GOT3 (cell line): ENCODE data around the gene SHPK.
"Not testable (repeated sequence)": the region's sequence is repeated elsewhere in the genome, so short reads cannot be mapped to it uniquely, and the experiment has no call there.

Experiments used
- DNase-seq: peaks from one replicate; lab custom pipeline; 2025; ENCODE audit warnings: mixed read lengths; lab: John Stamatoyannopoulos, UW

SHPK gene

GRCh38 chr17:3589784-3590183 lies 46.3 kb downstream of the SHPK start:
- no peak for DNase-seq

DNA sequence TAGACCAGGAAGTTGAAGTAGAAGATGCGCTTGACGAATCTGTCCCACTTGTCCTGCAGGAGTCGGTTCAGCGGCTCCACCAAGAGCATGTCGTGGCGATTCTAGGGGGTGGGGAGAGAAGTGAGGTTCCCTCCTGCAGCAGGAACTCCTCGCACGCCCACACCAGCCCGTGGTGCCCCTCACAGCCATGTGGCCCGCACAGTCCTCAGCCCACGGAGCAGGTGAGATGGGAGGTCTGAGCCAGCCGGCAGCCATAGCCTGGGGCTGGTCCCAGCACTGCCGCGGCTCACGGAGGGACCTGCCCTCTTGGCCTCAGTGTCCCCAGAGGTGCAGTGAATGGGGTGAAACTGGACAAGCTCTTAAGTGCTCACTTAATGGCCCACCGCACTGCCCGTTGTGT lies 50.2 kb downstream of the SHPK start:
- no peak for DNase-seq

- DNase-seq = no peak
Observed at GRCh38 chr17:3583456-3583855, 52.6 kb downstream of the SHPK start.

GRCh38 chr17:3582915-3583314 lies 53.1 kb downstream of the SHPK start:
- no peak for DNase-seq

GRCh38 chr17:3578667-3579066 lies 57.4 kb downstream of the SHPK start:
- not testable (repeated sequence) for DNase-seq

DNA sequence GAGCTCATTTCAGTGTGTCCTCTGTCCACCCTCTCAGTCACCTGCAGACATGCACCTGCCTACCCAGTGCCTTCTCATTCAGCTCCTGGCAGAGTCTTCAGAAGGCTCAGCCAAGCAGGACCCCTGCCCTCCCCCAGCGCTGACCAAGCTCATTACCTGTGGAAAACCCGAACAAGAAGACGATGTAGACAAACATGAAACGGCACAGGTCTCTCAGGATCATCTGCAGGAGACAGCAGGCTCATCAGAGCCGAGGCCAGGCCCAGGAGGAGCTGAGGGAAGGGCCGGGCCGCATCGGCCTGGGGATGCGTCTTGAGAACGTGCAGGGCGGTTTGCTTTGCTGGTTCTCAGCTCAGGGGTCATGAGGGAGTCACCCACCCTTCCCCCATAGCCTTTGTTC lies 59.1 kb downstream of the SHPK start:
- DNase-seq = no peak

- DNase-seq = no peak
Observed at GRCh38 chr17:3575511-3575910, 60.5 kb downstream of the SHPK start.

DNA sequence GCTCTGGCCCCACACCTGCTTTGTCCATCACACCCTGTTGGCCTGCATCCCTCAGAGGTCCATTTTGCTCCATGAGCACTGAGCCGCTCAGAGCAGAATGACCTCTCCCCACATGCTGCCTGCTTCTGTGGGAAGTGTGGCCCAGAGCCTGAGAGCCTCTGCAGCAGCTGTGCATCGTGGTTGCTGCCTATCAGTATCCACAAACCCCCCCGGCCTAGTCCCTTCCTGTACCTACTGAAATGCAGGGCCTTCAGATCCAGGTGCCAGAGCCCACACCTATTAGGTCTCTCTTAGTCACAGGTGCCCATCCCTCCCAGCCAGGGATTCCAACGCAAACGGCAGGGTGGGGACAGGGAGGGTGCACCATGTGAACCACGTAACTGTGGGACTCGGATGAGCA lies 61.8 kb downstream of the SHPK start:
- no peak for DNase-seq

DNA sequence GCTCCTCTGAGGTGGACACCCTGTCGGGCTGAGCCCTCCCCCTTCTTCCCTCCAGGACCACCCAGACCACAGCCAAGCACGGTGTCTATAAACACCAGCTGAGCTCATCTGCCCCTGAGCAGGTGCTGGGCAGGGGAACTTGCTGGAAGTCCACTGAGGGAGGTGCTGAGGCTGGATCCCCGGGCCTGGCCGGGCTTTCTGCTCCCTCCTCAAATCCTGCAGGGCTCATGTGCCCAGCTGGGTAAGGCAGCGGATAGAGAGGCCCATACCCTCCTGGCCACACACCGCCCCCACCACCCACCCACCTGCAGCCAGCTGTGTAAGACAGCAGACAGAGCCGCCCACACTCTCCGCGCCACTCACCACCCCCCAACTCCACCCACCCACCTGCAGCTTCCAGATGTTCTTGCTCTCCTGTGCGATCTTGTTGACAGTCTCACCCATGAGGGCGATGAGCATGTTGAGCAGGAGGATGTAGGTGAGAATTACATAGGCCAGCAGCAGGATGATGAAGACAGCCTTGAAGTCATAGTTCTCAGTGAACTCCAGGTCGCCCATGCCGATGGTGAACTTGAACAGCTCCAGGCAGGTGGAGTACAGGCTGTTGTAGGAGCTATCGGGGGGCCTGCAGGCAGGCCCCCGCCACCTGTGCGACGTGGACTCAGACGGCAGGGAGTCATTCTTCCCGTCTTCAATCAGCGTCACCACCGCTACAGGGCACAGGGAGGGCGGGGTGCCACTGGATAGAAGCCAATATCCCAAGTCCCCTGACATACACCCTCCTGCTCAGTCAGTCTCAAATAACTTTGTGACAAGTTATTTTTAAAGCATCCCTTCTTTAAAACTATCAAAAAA lies 62.6 kb downstream of the SHPK start:
- no peak for DNase-seq

GRCh38 chr17:3572231-3572630 lies 63.8 kb downstream of the SHPK start:
- no peak for DNase-seq

DNA sequence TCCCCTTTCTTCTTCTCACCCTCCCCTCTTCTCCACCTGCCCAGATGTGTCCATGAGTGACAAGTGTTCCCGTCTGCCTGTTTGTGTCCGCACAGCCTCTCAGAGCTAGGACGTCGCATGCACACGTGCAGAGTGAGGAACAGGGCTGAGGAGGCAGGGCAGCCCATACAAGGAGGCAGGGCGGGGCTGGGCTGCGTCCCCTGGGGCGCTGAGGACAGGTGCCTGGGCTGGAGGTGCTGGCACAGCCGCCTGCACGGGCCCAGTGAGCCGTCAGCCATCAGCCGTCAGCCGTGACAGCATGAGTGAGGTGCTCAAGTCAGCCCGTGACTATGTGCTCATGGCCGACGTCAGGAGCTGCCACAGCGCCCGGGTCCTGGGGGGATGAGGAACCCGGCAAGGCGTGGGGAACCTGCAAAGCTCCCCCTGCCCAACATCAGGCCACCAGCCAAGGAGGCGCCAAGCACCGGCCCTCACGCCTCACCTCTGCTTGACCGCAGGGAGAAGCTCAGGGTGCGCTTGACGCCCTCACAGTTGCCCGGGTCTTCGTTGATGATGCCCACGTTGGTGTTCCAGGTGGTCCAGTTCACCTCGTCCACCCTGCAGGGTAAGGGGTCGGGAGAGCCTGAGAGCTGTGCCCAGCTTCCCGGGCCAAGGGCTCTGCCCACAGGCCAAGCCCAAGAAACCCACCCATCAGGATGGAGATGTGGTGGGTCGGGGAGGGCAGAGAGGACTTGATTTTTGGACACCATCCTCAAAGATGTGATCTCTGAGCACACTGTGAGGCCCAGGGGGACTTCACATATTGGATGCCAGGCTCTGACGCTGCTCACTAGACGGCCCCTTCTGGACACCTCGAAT lies 64.8 kb downstream of the SHPK start:
- DNase-seq = no peak

DNA sequence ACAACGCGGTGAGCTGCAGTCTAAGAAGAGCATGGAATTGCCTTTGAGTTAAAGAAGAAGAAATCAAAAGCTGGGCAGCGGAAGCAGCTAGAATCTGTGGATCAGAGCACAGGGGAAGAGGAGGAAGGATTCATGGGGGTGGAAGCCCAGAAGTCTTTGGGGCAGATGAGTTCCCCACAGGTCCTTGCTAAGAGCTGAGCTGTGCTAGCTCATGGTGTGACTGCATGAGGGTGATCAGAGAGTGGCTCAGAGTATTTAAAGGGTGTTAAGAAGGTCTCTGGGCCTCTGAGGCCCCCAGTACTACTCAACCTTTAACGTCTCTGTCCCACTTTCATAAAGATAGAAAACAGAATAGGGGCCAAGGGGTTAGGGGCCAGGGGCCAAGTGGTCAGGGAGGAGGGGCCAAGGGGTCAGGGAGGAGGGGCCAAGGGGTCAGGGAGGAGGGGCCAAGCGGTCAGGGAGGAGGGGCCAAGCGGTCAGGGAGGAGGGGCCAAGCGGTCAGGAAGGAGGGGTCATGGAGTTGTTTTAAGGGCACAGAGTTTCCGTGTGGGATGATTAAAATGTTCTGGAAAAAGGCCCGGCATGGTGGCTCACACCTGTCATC lies 66.4 kb downstream of the SHPK start:
- no peak for DNase-seq

GRCh38 chr17:3566551-3566950 lies 69.5 kb downstream of the SHPK start:
- DNase-seq = no peak

- DNase-seq = no peak
Observed at GRCh38 chr17:3565143-3565542, 70.9 kb downstream of the SHPK start.

DNA sequence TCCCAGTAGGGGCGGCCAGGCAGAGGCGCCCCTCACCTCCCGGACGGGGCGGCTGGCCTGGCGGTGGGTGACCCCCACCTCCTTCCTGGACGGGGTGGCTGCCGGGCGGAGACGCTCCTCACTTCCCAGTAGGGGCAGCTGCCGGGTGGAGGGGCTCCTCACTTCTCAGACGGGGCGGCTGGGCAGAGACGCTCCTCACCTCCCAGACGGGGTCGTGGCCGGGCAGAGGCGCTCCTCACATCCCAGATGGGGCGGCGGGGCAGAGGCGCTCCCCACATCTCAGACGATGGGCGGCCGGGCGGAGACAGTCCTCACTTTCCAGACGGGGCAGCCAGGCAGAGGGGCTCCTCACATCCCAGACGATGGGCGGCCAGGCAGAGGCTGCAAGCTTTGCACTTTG lies 71.8 kb downstream of the SHPK start:
- DNase-seq = not testable (repeated sequence)

DNA sequence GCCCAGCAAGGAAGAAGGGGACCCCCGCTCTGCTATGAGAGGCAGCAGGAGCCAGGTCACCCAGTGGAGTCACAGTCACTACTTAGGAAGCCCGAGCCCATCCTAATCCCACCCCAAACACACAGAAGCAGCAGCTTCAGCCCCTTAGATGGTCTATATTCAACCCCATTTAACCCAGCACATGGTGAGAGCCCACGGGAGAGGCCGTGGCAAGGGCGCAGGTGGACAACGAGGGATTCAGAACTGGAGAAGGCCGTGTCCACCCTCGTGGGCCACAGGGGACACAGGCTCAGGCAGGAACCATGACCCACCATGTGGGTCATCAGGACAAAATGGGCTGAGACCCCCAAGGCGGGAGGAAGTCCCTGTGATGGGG lies 76.8 kb downstream of the SHPK start:
- no peak for DNase-seq

DNA sequence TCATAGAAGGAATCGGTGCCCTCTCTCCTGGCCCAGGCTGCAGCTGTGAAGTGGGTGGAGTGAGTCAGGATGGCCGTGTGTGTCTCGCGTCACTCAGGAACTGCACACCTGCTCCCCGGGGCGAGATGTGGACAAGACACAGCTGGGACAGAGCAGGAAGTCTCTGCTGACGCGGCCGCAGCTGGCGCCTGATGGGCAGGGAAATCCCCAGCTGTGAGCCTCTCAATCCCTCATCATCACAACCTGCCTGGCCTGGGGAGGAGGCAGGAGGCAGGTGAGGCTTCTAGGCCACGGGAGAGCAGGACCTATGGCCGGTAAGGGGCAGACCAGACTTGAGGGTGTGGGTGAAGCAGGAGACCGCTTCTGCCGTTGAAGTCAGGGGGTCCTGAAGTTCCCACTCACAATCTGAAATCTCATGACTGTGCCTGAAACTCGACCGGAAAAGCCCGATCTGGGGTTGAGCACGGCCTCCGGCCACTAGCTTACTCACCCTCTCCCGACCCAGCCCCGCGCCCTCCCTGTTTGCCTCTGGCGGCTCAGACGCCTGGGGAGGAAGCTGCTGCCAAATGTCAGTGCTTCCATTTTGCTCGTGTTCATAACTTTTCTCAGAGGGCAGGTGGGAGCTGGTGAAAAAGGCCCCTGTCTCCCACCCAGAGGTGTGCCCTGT lies 77.3 kb downstream of the SHPK start:
- no peak for DNase-seq
